GM18870 (cell line): ENCODE measurements around the gene POP7.
"Not testable (repeated sequence)": the region's sequence is repeated elsewhere in the genome, so short reads cannot be mapped to it uniquely, and the experiment has no call there.

Source experiments
- ATAC-seq: cut with Tn5 transposase; IDR thresholded peaks from one replicate; pipeline ENCODE4 v1.9.1; 2021; ENCODE audit warnings: moderate library complexity; ENCODE audit not compliant: unreplicated experiment

The POP7 gene

DNA sequence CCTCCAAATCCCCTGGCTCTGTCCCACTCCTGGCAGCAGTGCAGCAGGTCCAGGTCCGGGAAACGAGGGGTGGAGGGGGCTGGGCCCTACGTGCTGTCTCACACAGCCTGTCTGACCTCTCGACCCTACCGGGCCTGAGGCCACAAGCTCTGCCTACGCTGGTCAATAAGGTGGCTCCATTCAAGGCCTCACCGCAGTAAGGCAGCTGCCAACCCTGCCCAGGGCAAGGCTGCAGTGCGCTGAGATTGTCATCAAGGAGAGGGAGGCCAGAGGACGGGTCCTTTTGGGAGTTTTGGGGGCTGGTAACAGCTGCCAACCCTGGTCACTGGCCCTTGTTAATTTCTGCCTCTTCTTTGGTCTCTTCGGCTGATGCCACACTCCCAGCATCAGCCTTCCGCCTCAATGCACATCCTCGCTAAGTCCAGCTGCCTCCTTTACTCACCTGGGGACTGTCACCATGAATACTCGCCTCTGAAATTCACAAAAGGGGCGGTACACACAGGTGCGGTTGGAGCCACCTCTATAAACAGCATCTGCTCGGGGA, 17.9 kb downstream of the POP7 start:
- no peak for ATAC-seq

- not testable (repeated sequence) for ATAC-seq
These were observed 18.4 kb downstream of the POP7 start for GRCh38 chr7:100724364-100724763.

DNA sequence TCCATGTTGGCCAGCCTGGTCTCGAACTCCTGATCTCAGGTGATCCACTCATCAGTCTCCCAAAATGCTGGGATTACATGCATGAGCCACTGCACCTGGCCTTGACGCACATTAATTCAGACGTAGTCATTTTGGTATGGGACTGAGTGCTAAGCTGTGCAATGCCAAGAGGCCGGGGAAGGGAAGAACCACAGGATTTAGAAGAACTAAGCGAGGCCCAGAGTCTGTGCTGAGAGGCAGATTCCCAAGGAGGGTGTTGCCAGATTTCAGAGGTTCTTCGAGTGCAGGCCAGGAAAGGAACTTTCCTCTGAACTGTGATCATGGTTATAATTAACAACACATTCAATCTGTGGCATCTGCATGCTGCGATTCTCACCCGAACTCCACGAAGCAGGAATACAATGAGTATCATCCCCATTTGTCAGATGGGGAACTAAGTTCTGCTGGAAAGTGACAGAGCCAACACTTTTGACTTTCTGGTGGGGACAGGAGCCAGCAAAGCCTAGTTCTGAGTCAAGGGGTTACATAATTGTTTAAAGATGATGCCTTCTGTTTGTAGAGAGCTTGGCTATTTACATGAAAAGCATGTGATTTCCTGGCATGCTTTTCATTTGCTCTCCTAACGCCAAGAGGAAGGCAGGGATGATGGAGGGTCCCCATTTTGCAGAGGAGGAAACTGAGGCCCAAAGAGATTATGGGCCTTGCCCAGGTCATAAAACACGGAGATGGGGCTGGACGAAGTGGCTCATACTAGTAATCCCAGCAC, 21.3 kb downstream of the POP7 start:
- no peak for ATAC-seq

- ATAC-seq: no peak
These were observed 22.3 kb downstream of the POP7 start for GRCh38 chr7:100728196-100728595.

DNA sequence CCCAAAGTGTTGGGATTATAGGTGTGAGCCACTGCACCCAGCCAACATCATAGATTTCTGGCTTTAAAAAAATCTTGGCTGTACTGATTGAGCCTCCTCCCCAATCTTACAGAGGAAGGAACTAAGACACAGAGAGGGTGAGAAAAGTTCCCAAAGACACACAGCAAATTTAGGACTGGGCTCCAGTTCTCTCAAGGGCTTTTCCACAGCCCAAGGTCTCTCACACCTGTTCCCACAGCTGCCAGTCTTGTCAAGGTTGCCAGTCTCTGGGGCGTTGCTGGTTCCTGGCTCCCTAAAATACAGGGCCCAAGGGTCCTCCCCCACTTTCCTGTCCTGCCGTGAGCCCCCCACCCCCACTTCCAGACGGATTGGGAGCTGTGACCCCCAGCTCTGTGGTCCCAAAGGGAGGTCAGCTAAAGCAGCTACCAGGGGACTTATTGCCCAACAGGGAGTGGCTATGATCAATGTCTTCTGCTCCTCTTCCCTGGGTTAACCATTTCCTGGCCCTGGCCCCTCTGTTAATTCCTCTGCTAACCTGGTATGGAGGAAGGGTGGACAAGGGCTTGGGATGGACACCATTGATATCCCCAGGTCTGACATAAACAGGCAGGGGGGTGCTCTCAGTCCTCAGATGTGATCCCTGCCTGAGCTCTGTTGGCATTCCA, 24.3 kb downstream of the POP7 start:
- no peak for ATAC-seq

DNA sequence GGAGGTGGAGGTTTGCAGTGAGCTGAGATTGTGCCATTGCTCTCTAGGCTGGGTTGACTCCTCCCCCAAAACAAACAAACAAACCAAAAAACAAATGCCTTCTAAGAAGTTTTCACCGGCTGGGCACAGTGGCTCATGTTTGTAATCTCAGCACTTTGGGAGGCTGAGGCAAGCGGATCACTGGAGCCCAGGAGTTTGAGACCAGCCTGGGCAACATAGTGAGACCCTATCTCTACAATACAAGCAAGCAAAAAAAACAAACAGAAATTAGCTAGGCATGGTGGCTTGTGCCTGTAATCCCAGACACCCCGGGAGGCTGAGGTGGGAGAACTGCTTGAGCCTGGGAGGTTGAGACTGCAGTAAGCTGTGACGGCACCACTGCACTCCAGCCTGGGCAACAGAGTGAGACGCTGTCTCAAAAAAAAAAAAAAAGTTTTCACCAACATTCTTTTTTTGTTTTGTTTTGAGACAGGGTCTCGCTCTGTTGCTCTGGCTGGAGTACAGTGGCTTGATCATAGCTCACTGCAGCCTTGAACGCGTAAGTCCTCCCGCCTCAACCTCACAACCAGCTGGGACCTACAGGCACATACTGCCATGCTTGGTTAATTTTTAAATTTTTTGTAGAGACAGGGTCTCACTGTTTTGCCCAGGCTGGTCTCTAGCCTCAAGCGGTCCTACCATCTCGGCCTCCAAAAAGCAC, 26.2 kb downstream of the POP7 start:
- ATAC-seq: no peak

DNA sequence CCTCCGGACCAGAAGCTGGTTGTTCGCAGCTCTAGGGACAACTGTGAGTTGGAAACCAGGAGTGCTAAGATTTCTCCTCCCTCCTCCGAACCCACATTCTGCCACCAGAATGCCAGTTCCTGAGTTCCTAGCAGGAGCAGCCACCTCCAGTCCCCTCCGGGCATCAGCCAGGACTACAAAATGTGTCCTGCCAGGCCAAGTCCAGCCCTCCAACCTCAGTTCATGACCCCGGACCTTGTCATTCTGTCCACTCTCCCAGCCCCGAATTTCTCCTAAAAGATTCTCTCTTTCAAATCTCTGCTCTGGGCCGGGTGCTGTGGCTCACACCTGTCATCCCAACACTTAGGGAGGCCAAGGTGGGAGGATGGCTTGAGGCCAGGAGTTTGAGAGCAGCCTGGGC, 29.8 kb downstream of the POP7 start:
- ATAC-seq: no peak

GRCh38 chr7:100736671-100737070, 30.8 kb downstream of the POP7 start:
- ATAC-seq: no peak

DNA sequence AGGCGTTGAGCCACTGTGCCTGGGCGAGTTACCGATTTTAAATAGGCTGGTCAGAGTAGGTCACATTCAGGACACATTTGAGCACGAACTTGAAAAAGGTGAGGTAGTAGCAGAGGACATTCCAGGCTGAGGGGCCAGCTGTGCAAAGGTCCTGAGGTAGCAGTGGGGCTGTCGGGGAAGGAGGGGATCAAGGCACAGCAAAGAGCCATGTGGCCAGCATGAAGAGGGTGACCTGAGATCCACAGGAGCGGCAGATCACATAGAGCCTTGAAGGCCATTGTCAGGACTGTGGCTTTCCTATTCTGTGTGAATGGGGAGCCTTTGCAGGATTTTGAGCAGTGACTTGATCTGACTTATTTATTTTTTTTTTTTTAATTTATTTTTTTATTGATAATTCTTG, 34.0 kb downstream of the POP7 start:
- ATAC-seq: no peak

DNA sequence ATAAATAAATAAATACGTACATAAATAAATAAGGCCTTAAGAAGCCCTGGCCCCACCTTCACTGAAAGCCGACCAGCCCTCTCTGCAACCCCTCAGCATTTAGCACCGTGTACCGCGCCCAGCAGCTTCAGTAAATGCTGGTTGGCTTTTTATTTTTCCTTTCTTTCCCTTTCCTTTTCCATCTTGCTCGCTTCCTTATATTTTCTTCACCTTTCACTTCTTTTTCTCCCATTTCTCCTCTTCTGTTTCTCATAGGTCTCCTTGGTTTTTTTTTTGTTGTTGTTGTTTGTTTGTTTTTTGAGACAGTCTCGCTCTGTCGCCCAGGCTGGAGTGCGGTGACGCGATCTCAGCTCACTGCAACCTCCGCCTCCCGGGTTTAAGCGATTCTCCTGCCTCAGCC, 38.7 kb downstream of the POP7 start:
- ATAC-seq: no peak

GRCh38 chr7:100745184-100745583, 39.3 kb downstream of the POP7 start:
- no peak for ATAC-seq

GRCh38 chr7:100752994-100753393, 47.1 kb downstream of the POP7 start:
- no peak for ATAC-seq

DNA sequence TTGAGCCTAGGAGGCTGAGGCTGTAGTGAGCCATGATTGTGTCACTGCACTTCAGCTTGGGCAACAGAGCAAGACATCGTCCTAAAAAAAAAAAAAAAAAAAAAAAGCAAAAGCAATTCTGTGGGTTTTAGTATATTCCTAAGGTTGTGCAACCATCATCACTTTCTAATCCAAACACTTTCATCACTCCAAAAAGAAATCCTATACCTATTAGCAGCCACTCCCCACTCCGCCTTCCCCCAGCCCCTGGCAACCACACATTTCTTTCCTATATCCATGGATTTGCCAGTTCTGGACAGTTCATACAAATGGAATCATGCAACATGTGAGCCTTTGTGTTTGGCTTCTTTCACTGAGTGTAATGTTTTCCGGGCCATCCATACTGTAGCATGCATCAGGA, 47.8 kb downstream of the POP7 start:
- ATAC-seq: no peak
